ENCODE data around the gene COG5.

The COG5 gene

DNA sequence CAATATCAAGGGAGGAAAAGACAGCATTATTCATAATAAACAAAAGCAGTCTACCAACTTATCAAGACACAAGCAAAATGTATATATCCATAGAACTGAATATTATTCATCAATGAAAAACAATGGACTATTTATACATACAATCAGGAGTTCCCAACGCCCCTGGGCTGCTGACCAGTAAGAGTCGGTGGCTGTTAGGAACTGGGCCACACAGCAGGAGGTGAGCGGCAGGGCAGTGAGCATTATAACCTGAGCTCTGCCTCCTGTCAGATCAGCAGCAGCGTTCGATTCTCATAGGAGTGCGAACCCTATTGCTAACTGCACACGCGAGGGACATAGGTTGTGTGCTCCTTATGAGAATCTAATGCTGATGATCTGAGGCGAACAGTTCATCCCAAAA is 165.6 kb downstream of the COG5 start:
- Histone ChIP-seq H3K27ac (no peak overlapping the region), H3K4me3 (no peak overlapping the region)
- DNase-seq (ENCODE audit: low spot score): no peak
- TF ChIP-seq, protein P1, sequence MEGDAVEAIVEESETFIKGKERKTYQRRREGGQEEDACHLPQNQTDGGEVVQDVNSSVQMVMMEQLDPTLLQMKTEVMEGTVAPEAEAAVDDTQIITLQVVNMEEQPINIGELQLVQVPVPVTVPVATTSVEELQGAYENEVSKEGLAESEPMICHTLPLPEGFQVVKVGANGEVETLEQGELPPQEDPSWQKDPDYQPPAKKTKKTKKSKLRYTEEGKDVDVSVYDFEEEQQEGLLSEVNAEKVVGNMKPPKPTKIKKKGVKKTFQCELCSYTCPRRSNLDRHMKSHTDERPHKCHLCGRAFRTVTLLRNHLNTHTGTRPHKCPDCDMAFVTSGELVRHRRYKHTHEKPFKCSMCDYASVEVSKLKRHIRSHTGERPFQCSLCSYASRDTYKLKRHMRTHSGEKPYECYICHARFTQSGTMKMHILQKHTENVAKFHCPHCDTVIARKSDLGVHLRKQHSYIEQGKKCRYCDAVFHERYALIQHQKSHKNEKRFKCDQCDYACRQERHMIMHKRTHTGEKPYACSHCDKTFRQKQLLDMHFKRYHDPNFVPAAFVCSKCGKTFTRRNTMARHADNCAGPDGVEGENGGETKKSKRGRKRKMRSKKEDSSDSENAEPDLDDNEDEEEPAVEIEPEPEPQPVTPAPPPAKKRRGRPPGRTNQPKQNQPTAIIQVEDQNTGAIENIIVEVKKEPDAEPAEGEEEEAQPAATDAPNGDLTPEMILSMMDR (IDR thresholded peaks at IDR 0.05): no peak

DNA sequence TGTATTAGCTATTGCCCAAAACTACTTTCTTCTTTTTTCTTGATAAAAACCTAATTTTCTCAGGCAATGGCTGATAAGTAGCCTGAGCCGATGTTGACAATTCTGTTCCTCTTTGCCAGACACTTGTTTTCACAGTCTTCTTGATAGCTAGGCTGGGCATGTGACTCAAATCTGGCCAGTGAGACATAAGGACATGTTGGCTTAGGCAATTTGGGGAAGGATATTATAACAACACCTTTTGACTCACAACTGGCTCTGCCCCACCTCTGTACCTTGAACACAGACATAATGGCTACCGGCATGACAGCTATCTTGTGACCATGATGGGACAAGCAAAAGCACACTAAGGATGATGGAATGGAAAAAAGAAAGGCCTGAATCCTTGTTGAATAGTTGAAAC is 166.7 kb downstream of the COG5 start:
- Histone ChIP-seq H3K4me3 (no peak overlapping the region), H3K27ac (peak overlapping the region in 1 of 2 donors; percentile 1)
- TF ChIP-seq, protein P1 (IDR thresholded peaks at IDR 0.05): no peak
- no peak for DNase-seq (ENCODE audit: low spot score)

DNA sequence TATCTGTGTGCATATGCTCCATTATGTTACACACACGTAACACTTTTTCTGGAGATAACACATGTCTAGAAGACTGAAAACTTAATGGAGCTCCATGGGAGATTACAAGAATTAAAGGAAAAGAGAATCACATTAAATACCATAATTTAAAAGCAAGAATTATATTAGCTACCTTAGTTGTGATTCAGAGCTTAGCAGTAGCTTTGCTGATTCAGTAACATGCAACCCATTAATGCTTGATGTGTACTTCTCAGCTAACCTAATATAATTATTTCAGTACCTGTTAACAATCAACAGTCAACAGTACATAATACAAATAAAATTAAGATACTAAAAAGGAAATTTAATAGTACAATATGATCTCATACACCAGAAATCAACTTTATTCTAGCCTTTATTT is 167.6 kb downstream of the COG5 start:
- TF ChIP-seq, protein P1 (IDR thresholded peaks at IDR 0.05): no peak
- H3K4me3 ChIP-seq: no peak overlapping the region
- DNase-seq (ENCODE audit: low spot score): no peak
- H3K27ac ChIP-seq: no peak overlapping the region

DNA sequence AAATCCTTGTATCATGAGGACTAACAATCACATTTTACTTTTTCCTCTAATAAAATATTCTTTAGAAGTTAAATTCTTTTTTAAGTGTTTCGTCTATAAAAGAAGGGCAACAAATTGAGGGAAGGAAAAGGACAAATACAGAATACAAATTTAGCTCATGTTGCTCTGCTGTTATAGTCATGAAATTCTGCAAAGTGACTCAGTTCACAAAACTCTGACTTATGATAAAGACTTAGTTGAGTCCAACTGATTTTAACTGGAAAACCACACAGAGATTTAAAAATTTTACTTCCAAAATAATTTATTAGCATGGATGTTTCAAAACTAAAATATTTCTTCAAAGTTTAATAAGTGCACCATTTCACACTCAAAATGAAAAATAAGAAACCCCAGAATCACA is 168.9 kb downstream of the COG5 start:
- Histone ChIP-seq H3K27ac (peak overlapping the region; percentile 38 to 45), H3K4me3 (no peak overlapping the region)
- TF ChIP-seq, protein P1 (IDR thresholded peaks at IDR 0.05): no peak
- DNase-seq (ENCODE audit: low spot score): no peak

DNA sequence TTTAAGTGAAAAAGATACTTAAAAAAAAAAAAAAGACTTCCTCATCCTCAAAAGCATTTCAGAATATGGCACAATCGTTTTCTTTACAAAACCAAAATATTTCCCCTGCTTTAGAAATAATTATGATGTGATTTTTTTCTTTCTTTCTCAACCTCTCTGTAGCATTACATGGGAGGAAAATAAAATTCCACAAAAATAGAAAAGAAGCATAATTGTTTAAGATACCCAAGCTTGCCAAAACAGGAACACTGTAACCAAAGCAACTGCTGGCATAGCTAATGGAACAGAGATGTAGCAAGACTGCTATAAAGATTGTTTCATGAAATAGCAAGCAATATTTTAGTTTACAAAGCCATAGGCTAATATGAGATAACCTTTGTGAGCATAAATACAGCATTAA is 169.4 kb downstream of the COG5 start:
- DNase-seq (ENCODE audit: low spot score): no peak
- Histone ChIP-seq H3K4me3 (no peak overlapping the region), H3K27ac (peak overlapping the region in 1 of 2 donors; percentile 38)
- TF ChIP-seq, protein P1 (IDR thresholded peaks at IDR 0.05): no peak

DNA sequence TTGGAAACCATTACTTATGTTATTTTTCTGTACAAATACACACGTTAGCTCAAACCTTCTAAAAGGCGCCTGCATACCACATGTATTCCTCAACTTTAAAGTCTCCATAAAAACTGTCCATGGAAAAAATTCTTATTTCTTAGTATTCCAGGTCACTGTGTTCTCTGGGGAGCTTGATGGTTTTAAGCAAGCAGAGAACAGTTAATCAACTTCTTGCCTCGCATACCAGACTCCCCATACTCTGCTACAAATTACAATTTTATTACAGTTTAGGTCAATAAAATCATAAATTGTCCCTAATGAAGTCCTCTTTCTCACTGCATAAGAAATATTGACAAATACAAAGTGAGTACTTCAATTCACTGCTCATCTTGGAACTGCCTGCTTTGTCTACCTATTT is 170.9 kb downstream of the COG5 start:
- no peak for DNase-seq (ENCODE audit: low spot score)
- TF ChIP-seq, protein P1 (IDR thresholded peaks at IDR 0.05): no peak
- Histone ChIP-seq H3K4me3 (no peak overlapping the region), H3K27ac (no peak overlapping the region)

DNA sequence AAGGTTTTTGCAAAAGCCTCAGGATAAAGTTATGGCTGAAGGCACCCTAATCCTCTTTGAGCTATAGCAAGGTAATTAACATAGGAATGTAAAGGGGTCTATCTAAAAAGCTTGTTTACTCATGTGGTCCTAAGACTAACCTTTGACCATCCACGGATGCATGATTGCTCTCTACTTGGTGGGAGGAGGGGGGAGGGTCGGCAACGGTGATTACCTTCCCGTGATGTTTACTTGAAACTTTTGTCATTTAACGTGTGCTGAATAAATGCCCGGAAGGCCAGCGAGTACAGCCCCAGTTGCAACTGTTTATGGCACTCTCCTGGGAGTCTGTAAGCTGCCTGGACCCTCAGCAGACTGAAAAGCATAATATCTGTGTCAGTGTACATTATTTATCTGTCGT is 172.8 kb downstream of the COG5 start:
- Histone ChIP-seq H3K27ac (no peak overlapping the region), H3K4me3 (no peak overlapping the region)
- no peak for DNase-seq (ENCODE audit: low spot score)
- TF ChIP-seq, protein P1 (IDR thresholded peaks at IDR 0.05): no peak

Data from coronary artery (tissue), 2 donors.